Measurements from ENCODE around the gene FCGR1A. TPM values are rescaled to one million over a fixed set of nuclear protein-coding genes. Genes with fewer than 3 reads are reported as not detected.
"Not testable (repeated sequence)": the region's sequence is repeated elsewhere in the genome, so short reads cannot be mapped to it uniquely, and the experiment has no call there.

Gene FCGR1A
- total and polyA plus RNA-seq, 9 of the 15 experiments (the other 6 are each of a cell fraction or from before 2014, with no cell fraction given): 0.10 to 0.29 (median 0.17) TPM; not detected in 3

DNA sequence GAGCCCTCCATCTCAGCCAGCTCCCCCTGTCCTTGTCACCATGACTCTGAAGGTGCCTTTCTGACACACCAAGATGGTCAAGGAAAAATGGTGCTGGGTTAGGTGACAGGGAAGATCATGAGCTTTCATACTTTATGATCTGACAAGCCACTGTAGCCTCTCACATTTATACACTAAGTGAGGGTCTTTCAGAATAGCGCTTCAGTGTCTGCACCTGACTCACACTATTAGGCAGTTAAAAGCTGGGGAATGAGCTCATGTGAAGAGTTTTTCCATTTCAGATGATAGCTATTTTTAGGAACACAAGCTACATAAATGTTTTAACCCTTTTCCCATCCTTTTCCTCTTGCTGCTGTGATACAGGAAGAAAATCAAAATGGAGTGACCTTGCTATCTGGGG lies 4.2 kb upstream of the FCGR1A start:
- H3K79me2 ChIP-seq (ENCODE audit: control insufficient read depth, insufficient read depth, low read length); H3K9me1 ChIP-seq (ENCODE audit: control insufficient read depth, insufficient read depth, low read length); H3K9ac ChIP-seq (ENCODE audit: insufficient read depth in 1 of 2, low read depth in 2 of 2, low read length in 2 of 2); POLR2A ChIA-PET; H4K20me1 ChIP-seq (replicated peaks; ENCODE audit: control insufficient read depth, insufficient read depth, low read length); H3K4me1 ChIP-seq (replicated peaks in 1 of 2; ENCODE audit: control insufficient read depth in 2 of 2, insufficient read depth in 2 of 2, low read length in 2 of 2); DNase-seq (ENCODE audit: extremely low read depth in 1 of 4, low spot score in 3 of 4); BruUV-seq (replicated peaks); H3K27ac ChIP-seq (ENCODE audit: extremely low read depth, low read depth, low read length); FAIRE-seq; H3K4me3 ChIP-seq; H2AFZ ChIP-seq (ENCODE audit: low read depth, low read length); ATAC-seq; H3K27me3 ChIP-seq (ENCODE audit: control insufficient read depth in 2 of 2, insufficient read depth in 2 of 2, low read length in 2 of 2); intact Hi-C loops (cut with micrococcal nuclease); in situ Hi-C loops (cut with MboI); CTCF ChIA-PET (ENCODE audit: low intra/inter-chr PET ratio); H3K9me3 ChIP-seq (replicated peaks; ENCODE audit: control insufficient read depth, insufficient read depth, low read depth, low read length); H3K4me2 ChIP-seq (ENCODE audit: insufficient read depth, low read length); H3K36me3 ChIP-seq (ENCODE audit: control insufficient read depth, insufficient read depth, low read length): not testable (repeated sequence)
- WGBS (ENCODE audit: insufficient coverage, low coverage, missing lambda C conversion rate): 50% methylated on average over 1 of the region's 1 CpG

DNA sequence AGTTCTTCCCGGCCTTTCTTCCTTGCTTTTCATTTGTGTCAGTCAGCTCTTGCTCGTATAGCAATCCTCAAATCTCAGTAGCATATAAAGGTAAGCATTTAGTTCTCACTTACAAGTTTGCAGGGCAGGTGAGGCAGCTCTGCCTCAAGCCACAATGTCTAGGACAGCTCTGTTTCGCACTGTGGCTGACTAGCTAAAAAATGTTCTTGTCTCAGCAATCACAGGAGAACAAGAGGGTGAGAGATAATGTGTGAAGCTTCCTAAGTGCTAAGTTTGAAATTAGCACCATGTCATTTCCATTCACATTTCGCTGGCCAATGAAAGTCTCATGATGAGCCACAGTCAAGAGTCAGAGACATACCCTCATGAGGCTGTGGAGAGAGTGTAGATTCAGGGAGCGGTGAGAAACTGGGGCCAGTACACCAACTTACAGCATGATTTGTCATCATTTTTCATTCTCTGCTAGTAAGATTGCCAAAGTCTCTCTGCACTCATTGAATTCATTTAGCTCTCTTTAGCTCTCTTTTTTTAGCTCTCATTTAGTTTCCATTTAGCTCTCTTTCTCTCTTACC lies 995 bp upstream of the FCGR1A start:
- not testable (repeated sequence) for H4K20me1 ChIP-seq (replicated peaks; ENCODE audit: control insufficient read depth, insufficient read depth, low read length)

DNA sequence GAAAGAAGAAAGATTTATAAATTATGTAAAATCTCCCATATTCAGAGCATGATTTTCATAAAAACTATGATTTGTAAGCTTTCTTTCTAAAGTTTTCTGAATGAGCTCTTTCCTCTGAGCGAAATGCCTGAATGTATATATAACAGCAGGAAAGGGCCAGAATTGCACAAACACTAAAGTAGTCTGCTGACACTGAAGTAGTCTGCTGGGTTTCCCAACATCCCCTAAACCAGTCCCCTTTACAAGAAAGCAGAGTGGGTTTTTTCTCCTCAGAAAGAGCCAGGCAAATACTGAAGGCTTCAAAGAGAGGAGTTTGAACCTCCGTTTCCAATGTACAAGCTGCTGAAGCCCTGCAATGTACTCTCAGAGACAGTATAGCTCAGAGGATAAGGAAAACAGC lies 795 bp downstream of the FCGR1A start:
- WGBS (ENCODE audit: insufficient coverage, low coverage, missing lambda C conversion rate): no CpG with 5 or more reads among the region's 2 CpGs

More for the DNA sequence above, 995 bp upstream of the FCGR1A start:
- H3K27ac ChIP-seq (ENCODE audit: extremely low read depth, low read depth, low read length); H3K79me2 ChIP-seq (ENCODE audit: control insufficient read depth, insufficient read depth, low read length); CTCF ChIA-PET (ENCODE audit: low intra/inter-chr PET ratio); H2AFZ ChIP-seq (ENCODE audit: low read depth, low read length); DNase-seq (ENCODE audit: extremely low read depth in 1 of 4, low spot score in 3 of 4); H3K36me3 ChIP-seq (ENCODE audit: control insufficient read depth, insufficient read depth, low read length); H3K9me3 ChIP-seq (replicated peaks; ENCODE audit: control insufficient read depth, insufficient read depth, low read depth, low read length); H3K9me1 ChIP-seq (ENCODE audit: control insufficient read depth, insufficient read depth, low read length); intact Hi-C loops (cut with micrococcal nuclease); H3K27me3 ChIP-seq (ENCODE audit: control insufficient read depth in 2 of 2, insufficient read depth in 2 of 2, low read length in 2 of 2); POLR2A ChIA-PET; H3K4me2 ChIP-seq (ENCODE audit: insufficient read depth, low read length); H3K4me3 ChIP-seq; FAIRE-seq; H3K9ac ChIP-seq (ENCODE audit: insufficient read depth in 1 of 2, low read depth in 2 of 2, low read length in 2 of 2); in situ Hi-C loops (cut with MboI); BruUV-seq (replicated peaks); H3K4me1 ChIP-seq (replicated peaks in 1 of 2; ENCODE audit: control insufficient read depth in 2 of 2, insufficient read depth in 2 of 2, low read length in 2 of 2): not testable (repeated sequence)
- WGBS (ENCODE audit: insufficient coverage, low coverage, missing lambda C conversion rate): 30% methylated on average over 4 of the region's 5 CpGs
- ATAC-seq: peak; percentile 11; the same call in 2 of the 3 replicates

DNA sequence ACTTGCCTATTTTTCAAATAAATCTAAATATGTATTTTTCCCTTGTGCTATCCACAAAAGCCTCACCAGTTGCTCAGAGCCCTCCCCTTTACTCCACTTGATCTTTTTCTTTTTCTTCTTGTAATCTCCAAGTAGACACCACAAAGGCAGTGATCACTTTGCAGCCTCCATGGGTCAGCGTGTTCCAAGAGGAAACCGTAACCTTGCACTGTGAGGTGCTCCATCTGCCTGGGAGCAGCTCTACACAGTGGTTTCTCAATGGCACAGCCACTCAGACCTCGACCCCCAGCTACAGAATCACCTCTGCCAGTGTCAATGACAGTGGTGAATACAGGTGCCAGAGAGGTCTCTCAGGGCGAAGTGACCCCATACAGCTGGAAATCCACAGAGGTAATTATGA lies 1.4 kb downstream of the FCGR1A start:
- H3K4me2 ChIP-seq (ENCODE audit: insufficient read depth, low read length); H3K9me1 ChIP-seq (ENCODE audit: control insufficient read depth, insufficient read depth, low read length); H3K9me3 ChIP-seq (replicated peaks; ENCODE audit: control insufficient read depth, insufficient read depth, low read depth, low read length); DNase-seq (ENCODE audit: extremely low read depth in 1 of 4, low spot score in 3 of 4); CTCF ChIA-PET (ENCODE audit: low intra/inter-chr PET ratio); H3K9ac ChIP-seq (ENCODE audit: insufficient read depth in 1 of 2, low read depth in 2 of 2, low read length in 2 of 2); ATAC-seq; H4K20me1 ChIP-seq (replicated peaks; ENCODE audit: control insufficient read depth, insufficient read depth, low read length); POLR2A ChIA-PET; intact Hi-C loops (cut with micrococcal nuclease); H3K79me2 ChIP-seq (ENCODE audit: control insufficient read depth, insufficient read depth, low read length); H3K4me1 ChIP-seq (replicated peaks in 1 of 2; ENCODE audit: control insufficient read depth in 2 of 2, insufficient read depth in 2 of 2, low read length in 2 of 2); H3K4me3 ChIP-seq; H3K27me3 ChIP-seq (ENCODE audit: control insufficient read depth in 2 of 2, insufficient read depth in 2 of 2, low read length in 2 of 2); H2AFZ ChIP-seq (ENCODE audit: low read depth, low read length); BruUV-seq (replicated peaks); H3K36me3 ChIP-seq (ENCODE audit: control insufficient read depth, insufficient read depth, low read length); H3K27ac ChIP-seq (ENCODE audit: extremely low read depth, low read depth, low read length); in situ Hi-C loops (cut with MboI); FAIRE-seq: not testable (repeated sequence)
- 40% methylated on average over 1 of the region's 4 CpGs for WGBS (ENCODE audit: insufficient coverage, low coverage, missing lambda C conversion rate)

More for the DNA sequence above, 795 bp downstream of the FCGR1A start:
- BruUV-seq (replicated peaks); ATAC-seq; DNase-seq (ENCODE audit: extremely low read depth in 1 of 4, low spot score in 3 of 4); H3K9me1 ChIP-seq (ENCODE audit: control insufficient read depth, insufficient read depth, low read length); intact Hi-C loops (cut with micrococcal nuclease); H3K27ac ChIP-seq (ENCODE audit: extremely low read depth, low read depth, low read length); H4K20me1 ChIP-seq (replicated peaks; ENCODE audit: control insufficient read depth, insufficient read depth, low read length); H3K36me3 ChIP-seq (ENCODE audit: control insufficient read depth, insufficient read depth, low read length); CTCF ChIA-PET (ENCODE audit: low intra/inter-chr PET ratio); H3K27me3 ChIP-seq (ENCODE audit: control insufficient read depth in 2 of 2, insufficient read depth in 2 of 2, low read length in 2 of 2); H3K4me3 ChIP-seq; H3K79me2 ChIP-seq (ENCODE audit: control insufficient read depth, insufficient read depth, low read length); POLR2A ChIA-PET; FAIRE-seq; H3K9me3 ChIP-seq (replicated peaks; ENCODE audit: control insufficient read depth, insufficient read depth, low read depth, low read length); H3K9ac ChIP-seq (ENCODE audit: insufficient read depth in 1 of 2, low read depth in 2 of 2, low read length in 2 of 2); H3K4me2 ChIP-seq (ENCODE audit: insufficient read depth, low read length); H3K4me1 ChIP-seq (replicated peaks in 1 of 2; ENCODE audit: control insufficient read depth in 2 of 2, insufficient read depth in 2 of 2, low read length in 2 of 2); in situ Hi-C loops (cut with MboI); H2AFZ ChIP-seq (ENCODE audit: low read depth, low read length): not testable (repeated sequence)

All from K562 (cell line).